ENCODE data around the gene LIG1. TPM values are rescaled to one million over a fixed set of nuclear protein-coding genes. Genes with fewer than 3 reads are reported as not detected.

LIG1 gene
- total and polyA plus RNA-seq, 7 donors: 2.6 to 5.2 (median 3.3) TPM

DNA sequence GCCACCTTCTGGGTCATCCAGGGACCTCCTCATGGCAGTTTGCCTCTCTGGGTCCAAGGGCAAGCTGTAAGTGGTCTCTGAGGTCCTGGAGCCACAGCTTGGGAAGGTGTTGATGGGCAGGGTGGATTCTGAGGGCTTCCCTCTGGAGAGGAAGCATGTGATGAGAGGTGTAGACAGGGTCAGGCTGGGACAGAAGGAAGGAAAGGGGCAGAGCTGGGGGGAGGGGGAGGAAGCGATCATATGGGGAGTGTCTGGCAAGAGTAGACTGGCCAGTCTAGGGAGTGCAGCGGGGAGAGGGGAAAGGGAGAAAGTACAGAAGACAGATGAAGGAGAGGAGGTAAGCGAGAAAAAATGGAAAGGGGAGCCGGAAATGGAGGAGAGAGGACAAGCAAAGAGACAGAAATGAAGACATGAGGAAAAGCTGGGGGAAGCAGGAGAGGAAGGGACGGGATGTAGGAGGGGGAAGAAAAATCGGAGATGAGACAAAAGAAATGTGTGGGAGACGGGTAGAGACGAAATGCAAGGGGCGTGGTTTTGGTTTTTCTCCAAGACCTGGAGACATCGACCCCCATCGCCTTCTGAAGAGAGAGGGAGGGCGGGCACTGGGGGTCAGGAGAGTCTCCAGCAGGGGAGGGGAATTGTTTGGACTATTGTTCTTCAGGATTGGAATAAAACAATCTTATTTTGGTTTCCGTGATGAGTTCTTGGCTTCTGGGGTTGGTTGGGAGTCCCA is 27.0 kb upstream of the LIG1 start:
- DNase-seq: no peak
- ATAC-seq: no peak
- Histone ChIP-seq H3K9me3 (no peaks in the 10 kb centered on the region), H3K4me1 (no peaks in the 10 kb centered on the region), H3K4me3 (no peak overlapping the region), H3K27me3 (ENCODE audit: insufficient read depth in 3 of 3, low read length in 2 of 3) (peaks cover 0 to 2% (median 0%) of the 10 kb centered on the region in 3 donors), H3K36me3 (ENCODE audit: insufficient read depth in 1 of 2, low read depth in 1 of 2) (no peaks in the 10 kb centered on the region), H3K27ac (no peak overlapping the region)
- TF ChIP-seq, protein P1, sequence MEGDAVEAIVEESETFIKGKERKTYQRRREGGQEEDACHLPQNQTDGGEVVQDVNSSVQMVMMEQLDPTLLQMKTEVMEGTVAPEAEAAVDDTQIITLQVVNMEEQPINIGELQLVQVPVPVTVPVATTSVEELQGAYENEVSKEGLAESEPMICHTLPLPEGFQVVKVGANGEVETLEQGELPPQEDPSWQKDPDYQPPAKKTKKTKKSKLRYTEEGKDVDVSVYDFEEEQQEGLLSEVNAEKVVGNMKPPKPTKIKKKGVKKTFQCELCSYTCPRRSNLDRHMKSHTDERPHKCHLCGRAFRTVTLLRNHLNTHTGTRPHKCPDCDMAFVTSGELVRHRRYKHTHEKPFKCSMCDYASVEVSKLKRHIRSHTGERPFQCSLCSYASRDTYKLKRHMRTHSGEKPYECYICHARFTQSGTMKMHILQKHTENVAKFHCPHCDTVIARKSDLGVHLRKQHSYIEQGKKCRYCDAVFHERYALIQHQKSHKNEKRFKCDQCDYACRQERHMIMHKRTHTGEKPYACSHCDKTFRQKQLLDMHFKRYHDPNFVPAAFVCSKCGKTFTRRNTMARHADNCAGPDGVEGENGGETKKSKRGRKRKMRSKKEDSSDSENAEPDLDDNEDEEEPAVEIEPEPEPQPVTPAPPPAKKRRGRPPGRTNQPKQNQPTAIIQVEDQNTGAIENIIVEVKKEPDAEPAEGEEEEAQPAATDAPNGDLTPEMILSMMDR (IDR thresholded peaks at IDR 0.05): no peak
- intact Hi-C loops (cut with DNase I): no loop called here
- WGBS, 3 donors: 37 to 46% (median 42%) methylated on average over 13 of the region's 13 CpGs

DNA sequence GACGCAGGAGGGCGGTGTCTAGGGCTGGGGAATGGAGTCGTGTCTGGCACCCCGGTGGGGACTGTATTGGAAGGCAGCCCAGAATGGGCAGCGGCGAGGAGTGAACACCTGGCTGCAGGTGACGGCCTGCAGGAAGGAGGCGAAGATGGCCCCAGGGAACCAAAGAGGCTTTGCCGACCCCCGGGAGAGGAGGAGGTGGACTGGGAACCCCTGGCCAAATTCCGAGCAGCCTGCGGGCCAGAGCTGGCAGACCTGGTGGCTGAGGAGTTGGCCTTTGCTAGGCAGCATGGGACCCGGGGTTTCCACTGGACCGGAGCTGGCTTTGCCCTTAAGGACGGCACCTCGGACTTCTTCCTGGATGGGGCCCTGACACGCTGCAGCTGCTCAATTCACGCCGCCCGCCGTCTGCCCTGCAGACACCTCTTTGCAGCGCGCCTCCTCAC is 26.2 kb upstream of the LIG1 start:
- ATAC-seq: no peak
- Histone ChIP-seq H3K4me3 (no peak overlapping the region), H3K36me3 (ENCODE audit: insufficient read depth in 1 of 2, low read depth in 1 of 2) (no peaks in the 10 kb centered on the region), H3K27ac (no peak overlapping the region), H3K9me3 (no peaks in the 10 kb centered on the region), H3K27me3 (ENCODE audit: insufficient read depth in 3 of 3, low read length in 2 of 3) (peaks cover 0 to 2% (median 0%) of the 10 kb centered on the region in 3 donors), H3K4me1 (no peaks in the 10 kb centered on the region)
- DNase-seq: no peak
- WGBS, 3 donors: 52 to 56% (median 53%) methylated on average over 21 to 23 of the region's 23 CpGs
- TF ChIP-seq, protein P1 (IDR thresholded peaks at IDR 0.05): no peak
- intact Hi-C loops (cut with DNase I): no loop called here

DNA sequence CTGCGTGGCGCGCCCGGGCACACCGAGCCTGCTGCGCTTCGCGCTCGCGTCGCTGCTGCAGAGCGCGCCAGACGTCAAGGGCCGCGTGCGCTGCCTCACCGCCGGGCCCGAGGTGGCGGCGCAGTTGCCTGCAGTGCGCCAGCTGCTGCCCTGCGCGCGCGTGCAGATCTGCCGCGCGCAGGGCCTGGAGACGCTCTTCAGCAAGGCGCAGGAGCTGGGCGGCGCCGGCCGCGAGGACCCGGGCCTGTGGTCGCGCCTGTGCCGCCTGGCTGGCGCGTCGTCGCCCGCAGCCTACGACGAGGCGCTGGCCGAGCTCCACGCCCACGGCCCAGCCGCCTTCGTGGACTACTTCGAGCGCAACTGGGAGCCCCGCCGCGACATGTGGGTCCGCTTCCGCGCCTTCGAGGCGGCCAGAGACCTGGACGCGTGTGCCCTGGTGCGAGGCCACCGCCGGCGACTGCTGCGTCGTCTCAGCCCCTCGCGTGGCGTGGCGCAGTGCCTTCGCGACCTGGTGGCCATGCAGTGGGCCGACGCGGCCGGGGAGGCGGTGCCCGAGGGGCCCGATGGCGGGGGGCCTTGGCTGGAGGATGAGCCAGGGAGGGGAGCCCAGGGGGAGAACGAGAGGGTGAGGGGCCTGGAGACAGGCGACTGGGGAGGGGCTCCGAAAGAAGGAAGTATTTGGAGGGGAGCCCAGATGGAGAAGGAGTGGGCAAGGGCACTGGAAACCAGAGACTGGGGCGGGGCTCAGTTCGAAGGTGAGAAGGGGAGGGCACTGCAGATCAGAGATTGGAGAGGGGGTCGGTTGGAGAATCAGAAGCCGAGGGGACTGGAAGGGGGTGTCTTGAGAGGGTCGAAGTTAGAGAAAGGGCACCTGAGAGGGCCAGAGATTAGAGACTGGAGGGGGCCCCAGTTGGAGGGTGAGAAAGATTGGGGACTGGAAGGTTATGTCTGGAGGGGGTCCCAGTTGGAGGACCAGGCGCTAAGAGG is 25.0 kb upstream of the LIG1 start:
- no peaks in the 10 kb centered on the region for H3K9me3 ChIP-seq
- H3K4me1 ChIP-seq: no peaks in the 10 kb centered on the region
- TF ChIP-seq, protein P1 (IDR thresholded peaks at IDR 0.05): no peak
- 80 to 83% (median 81%) methylated on average over 87 to 95 of the region's 95 CpGs for WGBS, 3 donors
- H3K36me3 ChIP-seq (ENCODE audit: insufficient read depth in 1 of 2, low read depth in 1 of 2): no peaks in the 10 kb centered on the region
- H3K27ac ChIP-seq: no peak overlapping the region
- no peak overlapping the region for H3K4me3 ChIP-seq
- DNase-seq: no peak
- intact Hi-C loops (cut with DNase I): no loop called here
- peaks cover 0 to 2% (median 0%) of the 10 kb centered on the region in 3 donors for H3K27me3 ChIP-seq (ENCODE audit: insufficient read depth in 3 of 3, low read length in 2 of 3)
- ATAC-seq: no peak

DNA sequence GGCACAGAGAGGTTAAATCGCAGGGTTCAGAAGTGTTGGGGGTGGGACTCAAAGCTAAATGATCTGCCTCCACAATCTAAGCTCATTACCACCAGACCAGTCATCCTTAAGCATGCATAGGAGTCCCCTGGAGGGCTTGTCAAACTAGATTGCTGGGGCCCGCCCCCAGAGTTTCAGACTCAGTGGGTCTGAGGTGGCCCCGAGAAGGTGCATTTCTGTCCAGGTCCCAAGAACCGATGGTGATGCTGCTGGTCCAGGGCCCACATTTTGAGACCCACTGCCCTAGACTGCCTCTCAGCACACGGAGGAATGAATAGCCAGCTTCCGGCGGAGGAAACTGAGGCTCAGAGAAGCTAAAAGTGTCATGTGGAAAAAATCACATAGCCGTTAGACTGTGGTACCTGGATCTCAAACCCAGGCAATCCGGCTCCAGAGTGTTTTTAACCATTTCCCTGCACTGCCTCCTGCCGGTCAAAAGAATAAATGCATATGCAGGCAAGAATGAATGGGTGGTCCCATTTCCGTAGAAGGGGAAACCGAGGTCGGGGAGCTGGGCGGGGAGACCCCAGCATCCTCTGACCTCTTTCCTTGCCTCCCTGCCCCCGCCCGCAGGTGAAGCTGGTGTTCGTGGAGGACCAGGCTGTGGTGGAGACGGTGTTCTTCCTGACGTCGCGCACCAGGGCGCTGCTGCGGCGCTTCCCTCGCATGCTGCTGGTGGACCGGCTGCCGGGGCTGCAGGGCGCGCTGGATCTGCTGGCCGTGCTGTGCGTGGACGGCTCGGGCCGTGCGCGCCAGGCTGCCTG is 24.1 kb upstream of the LIG1 start:
- ATAC-seq (no peak), DNase-seq (no peak)
- 78 to 81% (median 79%) methylated on average over 34 to 36 of the region's 36 CpGs for WGBS, 3 donors
- TF ChIP-seq, protein P1 (IDR thresholded peaks at IDR 0.05): peak; percentile 26
- intact Hi-C loops (cut with DNase I): no loop called here
- H3K4me3 ChIP-seq: no peak overlapping the region
- H3K9me3 ChIP-seq: no peaks in the 10 kb centered on the region
- no peak overlapping the region for H3K27ac ChIP-seq
- no peaks in the 10 kb centered on the region for H3K4me1 ChIP-seq
- H3K36me3 ChIP-seq (ENCODE audit: insufficient read depth in 1 of 2, low read depth in 1 of 2): no peaks in the 10 kb centered on the region
- peaks cover 0 to 2% (median 0%) of the 10 kb centered on the region in 3 donors for H3K27me3 ChIP-seq (ENCODE audit: insufficient read depth in 3 of 3, low read length in 2 of 3)

All from psoas muscle (tissue), 8 donors.